ENCODE results near the gene SALL2. TPM values are rescaled to one million over a fixed set of nuclear protein-coding genes. Genes with fewer than 3 reads are reported as not detected.

Gene SALL2
- total RNA-seq, 1 experiment from 2014 or later, result 239 TPM

- H3K4me1 Mint-ChIP-seq, result peaks cover 59% of the 10 kb centered on the region
Observed at GRCh38 chr14:21534576-21534975, 8.4 kb upstream of the SALL2 start.

More at GRCh38 chr14:21534576-21534975, 8.4 kb upstream of the SALL2 start:
- ChIA-PET POLR2A (interaction anchor here (0.7 to 4.2 kb wide), 4 partner anchors 8 to 101 kb away, joined by 3 to 76 read pairs (median 4); partner anchors contain the start of genes METTL3 and SALL2), CTCF (interaction anchor here (1.1 to 1.8 kb wide), 5 partner anchors 9 to 58 kb away, joined by 4 to 7 read pairs (median 6); partner anchors contain the start of genes METTL3, RAB2B, SALL2 and TOX4)
- H3K27ac Mint-ChIP-seq, result peak overlapping the region; percentile 100
- no peaks in the 10 kb centered on the region for H3K27me3 Mint-ChIP-seq (ENCODE audit: low read depth)
- peak; percentile 43 for DNase-seq (ENCODE audit: low spot score)
- H3K4me3 Mint-ChIP-seq, result peak overlapping the region; percentile 90
- ATAC-seq, result peak; percentile 87
- H3K9me3 Mint-ChIP-seq, result no peaks in the 10 kb centered on the region
- no peak for TF ChIP-seq ZNF219 (CRISPR knock-in tag; IDR thresholded peaks at IDR 0.05; ENCODE audit: borderline replicate concordance)
- peak; percentile 7; the same call in 1 of the 2 replicates for TF ChIP-seq SP1 (CRISPR knock-in tag; conservative IDR thresholded peaks at IDR 0.05)
- TF ChIP-seq USF2 (CRISPR knock-in tag; IDR thresholded peaks at IDR 0.05), result no peak
- peak; percentile 66 for TF ChIP-seq ZNF423 (CRISPR knock-in tag; IDR thresholded peaks at IDR 0.05)
- TF ChIP-seq CREM (CRISPR knock-in tag; IDR thresholded peaks at IDR 0.05), result peak; percentile 56; the same call in 1 of the 2 replicates
- peak; percentile 83; the same call in 1 of the 2 replicates for TF ChIP-seq FOXP4 (CRISPR knock-in tag; IDR thresholded peaks at IDR 0.05)
- TF ChIP-seq ETV6 (CRISPR knock-in tag; IDR thresholded peaks at IDR 0.05), result peak; percentile 75; the same call in 1 of the 2 replicates
- TF ChIP-seq STAT6 (CRISPR knock-in tag; conservative IDR thresholded peaks at IDR 0.05; ENCODE audit: low read depth), result no peak
- peak; percentile 66; the same call in 1 of the 2 replicates for TF ChIP-seq FOXK1 (CRISPR knock-in tag; IDR thresholded peaks at IDR 0.05)
- no peak for TF ChIP-seq ZNF416 (CRISPR knock-in tag; IDR thresholded peaks at IDR 0.05)
- no peak for TF ChIP-seq ZSCAN18 (CRISPR knock-in tag; IDR thresholded peaks at IDR 0.05)
- TF ChIP-seq ESRRA (CRISPR knock-in tag; IDR thresholded peaks at IDR 0.05; ENCODE audit: borderline replicate concordance), result no peak
- no peak; the same call in 1 of the 2 replicates for TF ChIP-seq ZBTB21 (CRISPR knock-in tag; IDR thresholded peaks at IDR 0.05; ENCODE audit: borderline replicate concordance)
- TF ChIP-seq ARID4B (CRISPR knock-in tag; IDR thresholded peaks at IDR 0.05; ENCODE audit: borderline replicate concordance), result peak; percentile 30; the same call in 1 of the 2 replicates
- TF ChIP-seq E2F5 (CRISPR knock-in tag; IDR thresholded peaks at IDR 0.05), result 0 out of 2 replicates have a peak, but pooled peaks have one; percentile 30
- no peak for TF ChIP-seq ZNF425 (CRISPR knock-in tag; conservative IDR thresholded peaks at IDR 0.05)
- TF ChIP-seq KAT7 (CRISPR knock-in tag; IDR thresholded peaks at IDR 0.05; ENCODE audit: borderline replicate concordance), result 0 out of 2 replicates have a peak, but pooled peaks have one; percentile 64
- peak; percentile 92; the same call in 1 of the 2 replicates for TF ChIP-seq TEAD1 (CRISPR knock-in tag; IDR thresholded peaks at IDR 0.05)
- peaks cover 14% of the 10 kb centered on the region for H3K36me3 Mint-ChIP-seq
